ENCODE results near the gene VSNL1.

GRCh38 chr2:17644997-17645720 lies 104.7 kb downstream of the VSNL1 start:
- TF ChIP-seq FOXK2 (IDR thresholded peaks at IDR 0.05): no peak
- TF ChIP-seq TARDBP (IDR thresholded peaks at IDR 0.05; ENCODE audit: borderline replicate concordance): no peak
- no peak for TF ChIP-seq POLR2A (IDR thresholded peaks at IDR 0.05; ENCODE audit: low read depth, low read length)

All from GM12878 (cell line).